ENCODE results near the gene FAM43A. TPM values are rescaled to one million over a fixed set of nuclear protein-coding genes. Genes with fewer than 3 reads are reported as not detected.

The FAM43A gene
- total and polyA plus RNA-seq, 8 donors: 1.2 to 2.8 (median 1.7) TPM

- intact Hi-C loops (cut with DNase I): no loop called here
- no peaks in the 10 kb centered on the region for H3K9me3 ChIP-seq
- H3K27ac ChIP-seq: no peak overlapping the region
- no peaks in the 10 kb centered on the region for H3K27me3 ChIP-seq
- no peaks in the 10 kb centered on the region for H3K4me1 ChIP-seq
- no peaks in the 10 kb centered on the region for H3K36me3 ChIP-seq
- WGBS, 2 donors: 82 to 90% methylated on average over 3 of the region's 3 CpGs
- FAIRE-seq (no peak), ATAC-seq (no peak), DNase-seq (no peak)
- no peak overlapping the region for H3K4me3 ChIP-seq
- no peak for TF ChIP-seq CTCF (IDR thresholded peaks at IDR 0.05)
Measured at GRCh38 chr3:194711286-194711685, 25.6 kb downstream of the FAM43A start.

- H3K36me3 ChIP-seq: no peaks in the 10 kb centered on the region
- H3K9me3 ChIP-seq: no peaks in the 10 kb centered on the region
- no peaks in the 10 kb centered on the region for H3K4me1 ChIP-seq
- no peak overlapping the region for H3K4me3 ChIP-seq
- intact Hi-C loops (cut with DNase I): no loop called here
- WGBS, 2 donors: 57 to 60% methylated on average over 6 of the region's 6 CpGs
- no peak for FAIRE-seq
- no peak for TF ChIP-seq CTCF (IDR thresholded peaks at IDR 0.05)
- ATAC-seq: peak in 2 of 4 donors; percentile 38 to 40
- H3K27me3 ChIP-seq: no peaks in the 10 kb centered on the region
- DNase-seq: no peak
- no peak overlapping the region for H3K27ac ChIP-seq
Measured at GRCh38 chr3:194711913-194712312, 26.2 kb downstream of the FAM43A start.

- FAIRE-seq: no peak
- WGBS, 2 donors: 78 to 86% methylated on average over 9 of the region's 9 CpGs
Measured at GRCh38 chr3:194713299-194714136, 27.8 kb downstream of the FAM43A start.

GRCh38 chr3:194714137-194714455 lies 28.4 kb downstream of the FAM43A start:
- Histone ChIP-seq H3K27me3 (no peaks in the 10 kb centered on the region), H3K4me1 (no peaks in the 10 kb centered on the region), H3K36me3 (no peaks in the 10 kb centered on the region), H3K9me3 (no peaks in the 10 kb centered on the region), H3K4me3 (no peak overlapping the region), H3K27ac (no peak overlapping the region)
- ATAC-seq: no peak
- no peak for FAIRE-seq
- TF ChIP-seq CTCF (IDR thresholded peaks at IDR 0.05): no peak
- intact Hi-C loops (cut with DNase I): no loop called here
- 73 to 77% methylated on average over 5 of the region's 5 CpGs for WGBS, 2 donors
- DNase-seq: no peak

More at GRCh38 chr3:194713299-194714136, 27.8 kb downstream of the FAM43A start:
- intact Hi-C loops (cut with DNase I): no loop called here
- no peak for TF ChIP-seq CTCF (IDR thresholded peaks at IDR 0.05)
- H3K27ac ChIP-seq: no peak overlapping the region
- H3K36me3 ChIP-seq: no peaks in the 10 kb centered on the region
- H3K4me1 ChIP-seq: no peaks in the 10 kb centered on the region
- no peak overlapping the region for H3K4me3 ChIP-seq
- ATAC-seq (no peak), DNase-seq (no peak)
- H3K9me3 ChIP-seq: no peaks in the 10 kb centered on the region
- no peaks in the 10 kb centered on the region for H3K27me3 ChIP-seq

GRCh38 chr3:194714564-194714963 lies 28.9 kb downstream of the FAM43A start:
- intact Hi-C loops (cut with DNase I): no loop called here
- no peak overlapping the region for H3K27ac ChIP-seq
- no peak overlapping the region for H3K4me3 ChIP-seq
- H3K27me3 ChIP-seq: no peaks in the 10 kb centered on the region
- FAIRE-seq (no peak), ATAC-seq (no peak), DNase-seq (no peak)
- no peaks in the 10 kb centered on the region for H3K36me3 ChIP-seq
- no peaks in the 10 kb centered on the region for H3K4me1 ChIP-seq
- 64 to 80% methylated on average over 6 of the region's 6 CpGs for WGBS, 2 donors
- H3K9me3 ChIP-seq: no peaks in the 10 kb centered on the region
- no peak for TF ChIP-seq CTCF (IDR thresholded peaks at IDR 0.05)

Data from pancreas (tissue), 10 donors.